Head of caudate nucleus (tissue), 42 donors: Measurements from ENCODE around the gene HABP4.

ENCODE experiments used
- DNase-seq, 42 donors: peaks; one replicate each; pipeline versions ENCODE4 v3.0.0 to v3.0.0-alpha.2; 2020 to 2021; ENCODE audit warnings: mixed read lengths in 7 of 42
- intact Hi-C: fragments of 100-400 bp; cut with DNase I; formaldehyde crosslinking; loops from one replicate; pipeline ENCODE4 v1.15.0; 2022

HABP4 gene

GRCh38 chr9:96449845-96450612 is at the start of gene HABP4:
Gene HABP4 (plus strand): TSS chr9:96450169. CDS start chr9:96450280, 111 bp downstream.
- intact Hi-C loops: loop anchor here (2.0 to 10.0 kb wide), 4 partner anchors 31 to 205 kb away; partner anchors contain the start of genes CDC14B, PRXL2C and ZNF367
- peak; percentile 92 to 99 (median 97) for DNase-seq

DNA sequence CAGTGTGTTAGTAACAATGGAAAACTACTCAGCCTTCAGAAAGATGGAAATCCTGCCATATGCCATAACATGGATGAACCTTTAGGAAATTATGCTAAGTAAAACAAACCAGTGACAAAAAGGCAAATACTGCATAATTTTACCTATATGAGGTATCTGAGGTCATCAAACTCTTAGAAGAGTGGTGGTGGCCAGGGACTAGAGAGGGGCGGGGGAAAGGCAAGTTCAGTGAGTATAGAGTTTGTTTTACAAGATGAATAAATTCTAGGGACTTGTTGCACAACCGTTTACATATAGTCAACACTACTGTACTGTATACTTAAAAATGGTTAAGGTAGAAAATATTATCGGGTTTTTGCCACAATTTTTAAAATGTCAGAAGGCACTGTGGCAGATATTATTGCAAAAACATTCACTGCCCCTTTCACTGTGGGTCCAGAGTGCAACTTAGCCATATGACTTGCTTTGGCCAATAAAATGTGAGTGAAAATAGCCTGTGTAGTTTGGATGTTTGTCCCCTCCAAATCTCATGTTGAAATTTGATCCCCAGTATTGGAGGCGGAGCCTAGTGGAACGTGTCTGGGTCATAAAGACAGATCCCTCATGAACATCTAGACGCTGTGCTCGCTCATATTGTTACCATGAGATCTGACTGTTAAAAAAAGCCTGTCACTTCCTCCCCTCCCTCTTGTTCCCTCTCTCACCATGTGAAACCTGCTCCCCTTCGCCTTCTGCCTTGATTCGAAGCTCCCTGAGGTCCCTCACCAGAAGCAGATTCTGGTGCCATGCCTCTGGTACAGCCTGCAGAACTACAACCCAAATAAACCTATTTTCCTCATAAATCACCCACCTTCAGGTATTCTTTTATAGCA is 41.3 kb upstream of the HABP4 start:
- DNase-seq: no peak
- intact Hi-C loops: no loop called here

GRCh38 chr9:96411129-96411838 is 38.7 kb upstream of the HABP4 start:
- DNase-seq: no peak
- intact Hi-C loops: loop anchor here (10.0 kb wide), 2 partner anchors 66 to 244 kb away; partner anchors contain the start of gene PRXL2C

DNA sequence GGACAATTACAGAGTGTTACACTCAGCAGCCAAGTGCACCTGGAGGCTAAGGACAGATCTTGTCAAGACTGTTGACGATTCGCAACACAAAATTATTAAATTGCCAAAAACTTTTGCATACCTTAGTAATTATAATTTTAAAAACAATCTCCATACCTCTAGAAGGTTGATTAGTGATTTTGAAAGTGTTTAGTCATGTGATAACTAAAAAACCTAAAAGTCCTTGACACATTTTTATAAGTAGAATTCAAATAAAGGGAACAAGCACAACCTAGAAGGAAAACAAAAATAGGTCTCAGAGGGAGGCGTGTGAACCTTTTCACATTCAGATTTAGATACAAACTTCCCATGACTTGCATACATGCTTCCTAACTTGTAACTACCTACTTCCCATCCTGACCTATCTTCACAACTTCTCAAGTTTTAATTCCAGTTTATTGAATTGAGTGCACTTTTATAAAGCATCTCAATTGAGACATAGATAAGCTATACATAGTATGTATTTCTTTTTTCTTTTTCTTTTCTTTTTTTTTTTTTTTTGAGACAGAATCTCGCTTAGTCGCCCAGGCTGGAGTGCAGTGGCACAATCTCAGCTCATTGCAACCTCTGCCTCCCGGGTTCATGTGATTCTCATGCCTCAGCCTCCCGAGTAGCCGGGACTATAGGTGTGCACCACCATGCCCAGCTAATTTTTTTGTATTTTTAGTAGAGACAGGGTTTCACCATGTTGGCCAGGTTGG is 37.6 kb upstream of the HABP4 start:
- intact Hi-C loops: loop anchor here (10.0 kb wide), 2 partner anchors 68 to 242 kb away; partner anchors contain the start of gene PRXL2C
- DNase-seq: no peak

GRCh38 chr9:96413302-96414221 is 36.4 kb upstream of the HABP4 start:
- peak in 36 of 42 donors; percentile 20 to 80 (median 46) for DNase-seq
- intact Hi-C loops: loop anchor here (10.0 kb wide), 2 partner anchors 69 to 241 kb away; partner anchors contain the start of gene PRXL2C

DNA sequence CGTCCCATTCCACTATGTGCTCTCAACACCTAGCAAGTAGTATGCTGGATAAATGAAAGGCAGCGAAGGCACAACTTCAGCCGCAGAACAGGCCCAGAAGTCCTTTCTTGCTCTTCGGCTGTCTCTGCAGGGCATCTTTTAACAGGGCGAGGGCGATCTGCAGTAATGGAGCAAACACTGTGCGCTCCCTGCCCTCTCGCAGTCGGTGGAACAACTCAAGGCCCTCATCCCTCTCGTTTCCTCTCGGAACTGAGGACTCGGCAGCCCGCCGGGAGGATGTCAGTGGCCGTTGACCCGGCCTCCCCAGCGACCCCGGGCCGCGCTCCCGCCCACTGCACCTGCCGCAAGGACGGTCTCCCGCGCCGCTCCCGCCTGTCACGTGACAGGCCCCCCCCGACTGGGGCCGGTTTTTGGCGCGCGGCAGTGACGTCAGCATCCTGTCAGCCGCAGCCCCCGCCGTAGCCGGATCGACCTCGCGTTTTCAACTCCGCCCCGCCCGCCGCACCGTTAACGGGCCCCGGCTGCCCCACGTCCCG is 32.9 kb upstream of the HABP4 start:
- intact Hi-C loops: loop anchor here (5.0 to 10.0 kb wide), 3 partner anchors 35 to 238 kb away; partner anchors contain the start of genes PRXL2C and SLC35D2
- DNase-seq: peak; percentile 78 to 97 (median 92)

DNA sequence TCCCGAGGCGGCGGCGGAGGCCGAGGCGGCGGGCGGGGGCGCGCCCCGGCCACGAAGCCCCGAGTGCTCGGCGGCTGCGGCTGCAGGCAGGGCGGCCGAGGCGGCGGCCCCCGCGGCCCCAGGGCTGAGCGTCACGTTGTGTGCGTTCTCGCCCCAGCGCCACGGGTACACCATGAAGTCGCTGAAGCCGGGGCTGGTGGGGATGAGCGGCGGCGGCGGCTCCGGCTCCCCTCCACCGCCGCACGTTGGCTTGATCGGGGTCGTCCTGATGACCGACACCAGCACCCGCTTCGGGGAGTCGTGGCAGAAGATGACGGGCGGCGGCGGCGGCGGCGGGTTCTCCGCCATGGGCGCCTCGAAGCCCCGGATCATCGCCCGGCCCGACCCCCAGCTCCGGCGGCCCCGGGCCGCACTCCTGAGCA is 32.3 kb upstream of the HABP4 start:
- DNase-seq: peak in 32 of 42 donors; percentile 6 to 62 (median 38)
- intact Hi-C loops: loop anchor here (2.0 to 10.0 kb wide), 4 partner anchors 33 to 237 kb away; partner anchors contain the start of genes HABP4, PRXL2C and SLC35D2

- peak; percentile 89 to 98 (median 96) for DNase-seq
- intact Hi-C loops: loop anchor here (2.0 to 10.0 kb wide), 4 partner anchors 32 to 236 kb away; partner anchors contain the start of genes HABP4, PRXL2C and SLC35D2
These were observed 31.7 kb upstream of the HABP4 start, which contains the start of gene ZNF367 for GRCh38 chr9:96418083-96418919. Gene ZNF367 (minus strand): TSS chr9:96418370. CDS start chr9:96418032, 338 bp downstream.

DNA sequence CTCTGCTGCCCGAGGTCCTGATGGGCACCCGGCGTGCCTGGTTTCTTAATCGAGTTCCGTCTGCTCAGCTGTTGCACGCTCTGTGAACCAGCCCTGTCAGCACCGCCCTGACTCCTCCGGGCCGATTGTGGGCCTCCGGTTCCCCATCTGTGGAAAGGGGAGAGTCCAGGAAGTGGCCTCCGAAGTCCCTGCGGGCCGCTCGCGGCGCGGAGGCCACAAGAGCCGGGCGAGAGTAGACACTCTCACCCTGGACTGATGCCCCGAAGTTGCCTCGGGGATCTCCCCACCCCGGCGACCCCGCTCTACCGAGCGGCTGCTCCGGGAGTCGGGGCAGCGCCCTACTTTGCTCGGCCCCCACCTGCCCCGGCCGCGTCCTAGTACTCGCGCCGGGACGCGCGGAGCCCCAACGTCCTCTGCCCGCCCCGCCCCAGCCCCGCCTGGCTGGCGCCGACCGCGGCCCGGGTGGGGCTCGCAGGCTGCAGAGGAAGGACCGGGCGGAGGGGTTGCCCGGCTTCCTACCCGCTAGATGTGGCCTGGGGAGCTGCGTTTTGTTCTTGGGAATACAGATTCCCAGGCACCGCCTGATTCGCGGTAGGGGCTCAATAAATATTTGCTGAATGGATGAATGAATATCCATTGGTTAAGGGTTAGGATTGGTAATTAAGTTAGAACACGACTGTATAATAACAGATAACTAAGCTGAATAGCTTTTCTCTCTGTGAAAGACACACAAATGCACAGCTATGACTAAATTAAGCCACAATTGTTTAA is 30.9 kb upstream of the HABP4 start:
- intact Hi-C loops: loop anchor here (2.0 to 10.0 kb wide), 4 partner anchors 32 to 236 kb away; partner anchors contain the start of genes HABP4, PRXL2C and SLC35D2
- DNase-seq: peak; percentile 18 to 83 (median 67)

- intact Hi-C loops: loop anchor here (2.0 to 10.0 kb wide), 4 partner anchors 31 to 235 kb away; partner anchors contain the start of genes HABP4, PRXL2C and SLC35D2
- DNase-seq: no peak
These were observed 30.3 kb upstream of the HABP4 start for GRCh38 chr9:96419691-96419969.

- intact Hi-C loops: no loop called here
- DNase-seq: peak in 28 of 42 donors; percentile 14 to 84 (median 50)
These were observed 29.3 kb upstream of the HABP4 start for GRCh38 chr9:96420468-96421219.

DNA sequence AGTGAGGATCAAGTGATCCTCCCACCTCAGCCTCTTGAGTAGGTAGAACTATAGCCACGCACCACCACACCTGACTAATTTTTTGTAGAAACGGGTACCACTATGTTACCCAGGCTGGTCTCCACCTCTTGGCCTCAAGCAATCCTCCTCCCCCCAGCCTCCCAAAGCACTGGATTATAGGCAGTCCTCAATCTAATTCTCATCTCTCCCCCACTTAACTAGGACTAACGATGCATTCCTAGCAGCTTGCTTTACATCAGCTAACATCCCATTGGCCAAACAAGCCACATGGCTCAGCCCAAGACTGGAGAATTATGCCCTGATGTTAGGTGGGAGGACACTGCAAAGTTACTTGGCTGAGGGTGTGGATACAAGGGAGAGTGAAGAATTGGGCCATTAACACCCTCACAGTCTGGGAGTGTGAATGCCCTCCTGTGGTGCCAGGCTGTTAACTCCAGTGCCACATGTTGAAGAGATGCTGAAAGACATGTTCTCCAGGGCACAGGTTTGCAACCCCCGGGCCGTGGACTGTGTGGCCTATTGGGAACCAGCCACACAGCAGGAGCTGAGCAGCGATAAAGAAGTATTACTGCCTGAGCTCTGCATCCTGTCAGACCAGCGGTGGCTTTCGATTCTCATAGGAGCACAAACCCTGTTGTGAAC is 26.5 kb upstream of the HABP4 start:
- intact Hi-C loops: no loop called here
- DNase-seq: no peak

DNA sequence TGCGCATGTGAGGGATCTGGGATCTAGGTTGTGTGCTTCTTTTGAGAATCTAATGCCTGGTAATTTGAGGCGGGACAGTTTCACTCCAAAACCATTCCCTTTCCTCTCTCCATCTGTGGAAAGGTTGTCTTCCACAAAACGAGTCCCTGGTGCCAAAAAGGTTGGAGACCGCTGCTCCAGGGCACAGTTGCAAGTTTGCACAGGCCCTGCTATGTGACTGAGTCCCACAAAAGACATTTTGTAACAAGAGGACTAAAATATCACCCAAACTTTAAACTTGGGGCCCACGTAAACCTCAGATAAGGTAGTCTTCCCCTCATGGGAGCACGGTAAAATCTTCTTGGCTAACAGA is 26.0 kb upstream of the HABP4 start:
- intact Hi-C loops: no loop called here
- DNase-seq: no peak
